GM18498 (cell line): ENCODE results near the gene ERC2.

Experiments used
- ATAC-seq: cut with Tn5 transposase; IDR thresholded peaks from one replicate; pipeline ENCODE4 v1.9.1; 2021; ENCODE audit warnings: mild to moderate bottlenecking, moderate library complexity; ENCODE audit not compliant: unreplicated experiment

The ERC2 gene

GRCh38 chr3:55660642-55661041, 807.6 kb downstream of the ERC2 start:
- ATAC-seq = no peak

DNA sequence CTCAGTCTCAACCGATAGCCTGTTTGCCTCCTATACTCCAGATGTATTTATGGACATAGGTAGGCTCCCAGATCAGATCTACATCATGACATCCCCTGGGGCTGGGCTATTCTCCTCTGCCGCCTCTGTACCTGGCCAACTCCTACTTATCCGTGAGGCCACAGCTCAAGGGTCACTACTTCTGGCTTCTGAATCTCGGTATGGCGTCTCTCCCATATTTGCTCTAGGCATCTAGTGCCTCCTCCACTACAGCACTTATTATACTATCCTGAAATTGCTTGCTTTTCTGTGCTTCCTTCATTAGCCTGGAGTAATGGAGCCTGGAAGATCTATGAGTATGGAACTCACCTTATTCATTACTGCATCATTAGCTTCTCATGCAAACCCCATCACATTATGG, 808.6 kb downstream of the ERC2 start:
- ATAC-seq = no peak

GRCh38 chr3:55658690-55659562, 809.3 kb downstream of the ERC2 start:
- peak; percentile 47 for ATAC-seq

- ATAC-seq = peak; percentile 15
Observed at GRCh38 chr3:55658270-55658669, 810.0 kb downstream of the ERC2 start.

DNA sequence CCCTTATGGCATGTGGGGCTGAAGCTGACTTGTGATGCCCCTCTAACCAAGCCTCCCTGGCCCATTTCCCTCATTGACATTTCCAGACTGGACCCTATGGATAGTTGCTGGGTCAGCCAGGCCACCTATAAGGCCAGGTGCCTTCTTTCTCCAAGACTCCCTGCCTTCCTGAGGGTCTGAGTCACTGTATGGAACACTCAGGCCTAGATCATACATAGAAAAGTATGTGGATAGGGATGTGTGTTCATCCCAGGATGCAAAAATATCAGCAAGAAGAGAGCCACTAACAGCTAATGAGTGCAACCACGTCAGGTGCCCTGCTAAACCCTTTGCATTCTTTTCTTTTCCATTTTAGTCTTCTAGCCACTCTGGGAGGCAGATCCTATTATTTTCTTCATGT, 812.7 kb downstream of the ERC2 start:
- ATAC-seq = no peak

GRCh38 chr3:55654123-55654760, 814.0 kb downstream of the ERC2 start:
- peak; percentile 90 for ATAC-seq

- ATAC-seq = no peak
Observed at GRCh38 chr3:55651011-55651410, 817.3 kb downstream of the ERC2 start.

DNA sequence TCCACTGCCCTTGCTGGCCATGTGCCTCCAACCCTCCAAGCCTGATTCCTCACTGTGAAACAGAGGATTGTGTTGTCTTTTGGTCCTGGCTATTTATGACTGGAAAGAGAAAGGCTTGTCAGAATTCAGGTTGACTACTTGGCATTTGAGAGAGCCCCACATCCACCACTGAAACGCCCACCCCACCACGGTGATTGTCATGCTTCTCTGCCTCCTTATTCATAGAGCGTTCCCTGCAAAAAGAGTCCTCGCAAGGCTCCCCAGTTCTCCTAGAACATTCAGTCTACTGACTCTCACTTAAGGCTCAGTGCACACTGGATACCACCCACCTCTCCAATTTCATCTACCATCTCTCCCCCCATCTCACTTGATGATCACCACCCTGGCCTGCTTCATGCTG, 818.3 kb downstream of the ERC2 start:
- ATAC-seq = no peak

GRCh38 chr3:55649554-55649953, 818.7 kb downstream of the ERC2 start:
- ATAC-seq = no peak

GRCh38 chr3:55648591-55649318, 819.5 kb downstream of the ERC2 start:
- ATAC-seq = no peak

DNA sequence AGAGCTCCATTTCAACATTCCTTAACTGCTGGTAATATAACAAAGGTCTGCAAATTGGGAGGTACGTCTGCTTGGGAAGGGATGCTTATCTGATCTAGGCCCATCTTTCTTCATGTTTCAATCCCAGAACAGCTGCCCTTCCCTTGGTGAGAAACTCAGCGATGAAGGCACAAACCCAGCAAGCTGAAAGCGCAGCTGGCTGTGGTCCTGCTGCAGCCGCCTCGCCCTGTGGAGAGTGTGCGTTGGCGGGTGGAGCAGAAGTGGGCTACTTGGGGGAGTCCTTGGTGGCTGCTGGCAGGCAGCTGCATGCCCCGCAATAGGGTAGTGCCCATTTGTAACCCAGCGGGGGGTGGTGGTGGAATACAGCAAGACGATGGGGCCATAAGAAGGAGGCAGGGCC, 820.6 kb downstream of the ERC2 start:
- no peak for ATAC-seq

DNA sequence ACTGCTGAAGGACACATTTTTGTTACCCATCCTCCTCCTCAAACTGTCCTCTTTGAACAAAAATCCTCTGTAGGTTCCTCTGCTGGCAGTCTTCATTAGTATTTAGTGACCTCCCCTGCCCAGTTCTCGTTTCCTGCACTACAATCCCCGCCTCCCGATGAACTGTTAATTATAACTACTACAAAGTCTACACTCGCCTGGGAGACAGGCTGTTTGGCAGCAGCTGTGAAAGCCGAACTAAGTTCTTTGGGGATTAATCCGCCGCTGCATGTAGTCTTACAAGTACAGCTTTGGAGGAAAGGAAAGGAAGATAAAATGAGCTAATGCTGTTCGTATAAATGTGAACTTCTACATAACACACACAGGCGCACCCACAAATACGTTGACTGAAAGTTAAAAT, 821.2 kb downstream of the ERC2 start:
- ATAC-seq = no peak

DNA sequence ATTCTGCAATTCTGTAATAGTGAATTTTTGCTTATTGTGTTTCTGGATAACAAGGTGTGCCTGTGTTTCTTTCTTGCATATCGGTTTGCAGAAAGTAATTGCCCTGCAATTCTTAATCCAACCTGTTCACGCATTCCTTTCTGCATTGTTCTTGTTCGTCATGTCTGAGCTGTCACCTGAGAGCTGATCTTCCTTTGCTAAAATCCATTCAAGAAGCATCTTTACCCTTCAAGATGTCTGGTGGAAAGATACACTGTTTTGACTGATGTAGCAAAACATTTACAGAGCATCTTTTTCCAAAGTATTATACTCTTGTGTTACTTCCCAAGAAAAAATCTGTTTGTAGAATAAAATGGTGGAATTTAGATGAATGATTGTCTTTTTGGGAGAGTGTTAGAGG, 822.1 kb downstream of the ERC2 start:
- ATAC-seq = no peak

- no peak for ATAC-seq
Observed at GRCh38 chr3:55645422-55645821, 822.8 kb downstream of the ERC2 start.

DNA sequence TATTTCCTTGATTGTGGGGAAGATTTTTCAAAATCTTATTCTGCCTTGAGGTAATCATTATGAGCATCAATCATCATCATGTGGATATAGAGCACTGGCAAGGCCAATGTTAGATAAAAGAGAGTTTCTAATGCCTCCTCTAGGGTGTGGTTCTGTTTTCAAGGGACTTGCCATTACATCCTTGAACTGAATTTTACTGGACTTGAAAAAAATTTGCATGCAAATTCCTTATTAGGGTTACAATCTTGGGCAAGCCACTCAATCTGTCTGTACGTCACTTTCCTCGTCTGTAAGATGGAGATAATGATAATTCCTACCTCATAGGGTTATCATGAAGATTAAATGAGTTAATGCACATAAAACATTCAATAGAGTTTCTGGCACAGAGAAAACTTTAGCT, 825.0 kb downstream of the ERC2 start:
- no peak for ATAC-seq

GRCh38 chr3:55641964-55642363, 826.3 kb downstream of the ERC2 start:
- ATAC-seq = no peak

- ATAC-seq = no peak
Observed at GRCh38 chr3:55639896-55640765, 828.1 kb downstream of the ERC2 start.

GRCh38 chr3:55639143-55639542, 829.1 kb downstream of the ERC2 start:
- no peak for ATAC-seq

- ATAC-seq = no peak
Observed at GRCh38 chr3:55637906-55638638, 830.2 kb downstream of the ERC2 start.
